Body of pancreas (tissue), 4 donors: ENCODE measurements around the gene DLG2. TPM values are rescaled to one million over a fixed set of nuclear protein-coding genes. Genes with fewer than 3 reads are reported as not detected.
A peak's percentile ranks its signal among the peaks of the same experiment; 100 is the strongest.

Experiments used
- ATAC-seq: fragments of 150-250 bp; one replicate; pipeline ENCODE4 v1.9.1; 2016
- DNase-seq, 4 donors: peaks; one replicate each; pipeline ENCODE4 v3.0.0-alpha.2; 2019
- H3K27ac ChIP-seq, 4 donors: fragments of 200-600 bp; sonication (generic); 1 replicate in 3 of 4; 2 replicates in 1 of 4; pipeline versions ENCODE4 v1.5.1 to v1.6.1; 2016 to 2019; ENCODE audit warnings: mild to moderate bottlenecking in 1 of 4, mixed read lengths in 1 of 4, moderate library complexity in 1 of 4
- H3K27me3 ChIP-seq, 2 donors: fragments of 200-600 bp; sonication (generic); one replicate each; pipeline ENCODE4 v1.6.0; 2016; ENCODE audit warnings: mild to moderate bottlenecking in 1 of 2
- H3K36me3 ChIP-seq, 2 donors: fragments of 200-600 bp; sonication (generic); replicated peaks in 1 of 2; 2 replicates each; pipeline ENCODE4 v1.5.1; 2016; ENCODE audit warnings: low read depth in 2 of 2; ENCODE audit not compliant: insufficient read depth in 1 of 2
- H3K4me1 ChIP-seq: fragments of 200-600 bp; sonication (generic); one replicate; pipeline ENCODE4 v1.6.0; 2016
- H3K4me3 ChIP-seq, 2 donors: fragments of 200-600 bp; sonication (generic); 1 replicate in 1 of 2; 2 replicates in 1 of 2; pipeline ENCODE4 v1.5.1; 2016 to 2019
- H3K9me3 ChIP-seq, 3 donors: fragments of 200-600 bp; sonication (generic); 1 replicate in 2 of 3; 2 replicates in 1 of 3; pipeline ENCODE4 v1.5.1; 2016
- CTCF ChIP-seq, 7 experiments: fragments of 450-650 bp in 4 of 7; fragments of 200-600 bp in 3 of 7; sonication (generic) in 3 of 7; IDR thresholded peaks; one replicate each; pipeline ENCODE4 v1.5.1; 2016 to 2019; ENCODE audit warnings: antibody characterized with exemption in 7 of 7
- POLR2A ChIP-seq, 3 donors: fragments of 450-650 bp; IDR thresholded peaks; one replicate each; pipeline ENCODE4 v1.6.1; 2016; ENCODE audit warnings: antibody characterized with exemption in 3 of 3, mild to moderate bottlenecking in 2 of 3
- WGBS, 2 donors: methylation state at CpG; one replicate each; pipeline ENCODE4 v1.1.5; 2017; 5-methylcytosine and 5-hydroxymethylcytosine counted together
- intact Hi-C: fragments of 100-400 bp; cut with DNase I; formaldehyde crosslinking; loops from one replicate; pipeline ENCODE4 v1.15.1; 2023
- small RNA-seq: library from RNA; depleted of rRNA; stranded (forward); fragments of <200 nt; gene quantifications from one replicate; pipeline ENCODE3, GENCODE V24; 2016
- total RNA-seq, 2 donors: library from RNA; depleted of rRNA; stranded (reverse); fragments of >200 nt; gene quantifications; one replicate each; pipeline ENCODE4 v1.1.0, GENCODE V29; 2016

Gene DLG2
- total RNA-seq, 2 donors from 2014 or later = 6.0 to 13.2 TPM

GRCh38 chr11:83410605-83411565 is 2216.3 kb downstream of the DLG2 start:
- 32 to 36% methylated on average over 2 of the region's 2 CpGs for WGBS, 2 donors
- intact Hi-C loops = no loop called here
- H3K27ac ChIP-seq = peak overlapping the region; percentile 78 to 90 (median 85)
- peak; percentile 95 for ATAC-seq
- TF ChIP-seq CTCF (IDR thresholded peaks at IDR 0.05) = peak in 5 of 7 experiments; percentile 11 to 49 (median 33)
- TF ChIP-seq POLR2A (IDR thresholded peaks at IDR 0.05) = peak; percentile 20 to 76 (median 71)
- H3K27me3 ChIP-seq = no peaks in the 10 kb centered on the region
- DNase-seq = peak; percentile 88 to 95 (median 94)
- H3K4me1 ChIP-seq = peaks cover 37% of the 10 kb centered on the region
- H3K4me3 ChIP-seq = peak overlapping the region; percentile 17 to 22
- H3K36me3 ChIP-seq = no peaks in the 10 kb centered on the region
- no peaks in the 10 kb centered on the region for H3K9me3 ChIP-seq

- ATAC-seq = peak; percentile 51
- intact Hi-C loops = no loop called here
- no peak overlapping the region for H3K4me3 ChIP-seq
- H3K4me1 ChIP-seq = peaks cover 37% of the 10 kb centered on the region
- TF ChIP-seq CTCF (IDR thresholded peaks at IDR 0.05) (no peak), POLR2A (IDR thresholded peaks at IDR 0.05) (no peak)
- H3K36me3 ChIP-seq = no peaks in the 10 kb centered on the region
- WGBS, 2 donors = 32 to 45% methylated on average over 2 of the region's 2 CpGs
- no peaks in the 10 kb centered on the region for H3K9me3 ChIP-seq
- peak overlapping the region; percentile 78 to 90 (median 85) for H3K27ac ChIP-seq
- DNase-seq = peak; percentile 63 to 79 (median 70)
- no peaks in the 10 kb centered on the region for H3K27me3 ChIP-seq
Observed at GRCh38 chr11:83409891-83410290, 2217.3 kb downstream of the DLG2 start.

- 60% methylated on average over 1 of the region's 1 CpG for WGBS, 2 donors
- peak overlapping the region; percentile 52 to 90 (median 83) for H3K27ac ChIP-seq
- DNase-seq (no peak), ATAC-seq (no peak)
- intact Hi-C loops = no loop called here
- no peaks in the 10 kb centered on the region for H3K27me3 ChIP-seq
- H3K9me3 ChIP-seq = no peaks in the 10 kb centered on the region
- TF ChIP-seq POLR2A (IDR thresholded peaks at IDR 0.05) = no peak
- TF ChIP-seq CTCF (IDR thresholded peaks at IDR 0.05) = no peak
- H3K36me3 ChIP-seq = no peaks in the 10 kb centered on the region
- no peak overlapping the region for H3K4me3 ChIP-seq
- peaks cover 37% of the 10 kb centered on the region for H3K4me1 ChIP-seq
Observed at GRCh38 chr11:83409476-83409875, 2217.7 kb downstream of the DLG2 start.

GRCh38 chr11:83408946-83409345 is 2218.2 kb downstream of the DLG2 start:
- WGBS, 2 donors = 75 to 82% methylated on average over 1 of the region's 1 CpG
- TF ChIP-seq POLR2A (IDR thresholded peaks at IDR 0.05) (no peak), CTCF (IDR thresholded peaks at IDR 0.05) (no peak)
- Histone ChIP-seq H3K36me3 (no peaks in the 10 kb centered on the region), H3K4me1 (peaks cover 37% of the 10 kb centered on the region), H3K9me3 (no peaks in the 10 kb centered on the region), H3K27me3 (no peaks in the 10 kb centered on the region), H3K4me3 (no peak overlapping the region), H3K27ac (peak overlapping the region; percentile 52 to 90 (median 83))
- intact Hi-C loops = no loop called here
- no peak for DNase-seq
- ATAC-seq = no peak

Small RNA genes within 50 kb of the gene (small RNA-seq; reads per million reads assigned to genes)
- gene RF02112 (not detected), gene RF02113 (not detected), gene RNU6-1292P (not detected)

Other genes with a start within 250 kb of the DLG2 start
- gene TMEM126B, start 1.2 kb upstream of the DLG2 start, total RNA-seq = 10 to 100 TPM; 15.2 to 23.3 TPM
- gene TMEM126A, start 20.6 kb upstream of the DLG2 start, total RNA-seq = 10 to 100 TPM in 1 of 2 donors, 1 to 10 TPM in 1; 8.9 to 25.7 TPM
- 100 to 1,000 TPM in 1 of 2 donors, 10 to 100 TPM in 1; 65.9 to 151 TPM for gene CREBZF, start 37.8 kb upstream of the DLG2 start, total RNA-seq
- not detected for gene CCDC89, start 58.9 kb upstream of the DLG2 start, total RNA-seq
- 10 to 100 TPM; 28.3 to 55.3 TPM for gene SYTL2, start 183.8 kb upstream of the DLG2 start, total RNA-seq
- not detected for gene CCDC83, start 228.0 kb upstream of the DLG2 start, total RNA-seq